ES-I3 (cell line): ENCODE data around the gene RIPOR3.
"Not testable (repeated sequence)": the region's sequence is repeated elsewhere in the genome, so short reads cannot be mapped to it uniquely, and the experiment has no call there.

Experiments
- H3K36me3 ChIP-seq: 2 replicates; pipeline ENCODE4 v1.6.1; 2013; ENCODE audit warnings: mild to moderate bottlenecking, low read length, control low read depth, moderate library complexity; ENCODE audit not compliant: insufficient read depth
- H3K4me1 ChIP-seq: 2 replicates; pipeline ENCODE4 v1.6.1; 2013; ENCODE audit warnings: mild to moderate bottlenecking, control low read depth, low read length; ENCODE audit not compliant: insufficient read depth
- H3K9ac ChIP-seq: 2 replicates; pipeline ENCODE4 v1.6.1; 2013; ENCODE audit warnings: low read depth, mild to moderate bottlenecking, low read length, moderate library complexity
- H3K9me3 ChIP-seq: 2 replicates; pipeline ENCODE4 v1.6.1; 2013; ENCODE audit warnings: mild to moderate bottlenecking, low read length, moderate library complexity; ENCODE audit not compliant: control insufficient read depth, insufficient read depth

The RIPOR3 gene

DNA sequence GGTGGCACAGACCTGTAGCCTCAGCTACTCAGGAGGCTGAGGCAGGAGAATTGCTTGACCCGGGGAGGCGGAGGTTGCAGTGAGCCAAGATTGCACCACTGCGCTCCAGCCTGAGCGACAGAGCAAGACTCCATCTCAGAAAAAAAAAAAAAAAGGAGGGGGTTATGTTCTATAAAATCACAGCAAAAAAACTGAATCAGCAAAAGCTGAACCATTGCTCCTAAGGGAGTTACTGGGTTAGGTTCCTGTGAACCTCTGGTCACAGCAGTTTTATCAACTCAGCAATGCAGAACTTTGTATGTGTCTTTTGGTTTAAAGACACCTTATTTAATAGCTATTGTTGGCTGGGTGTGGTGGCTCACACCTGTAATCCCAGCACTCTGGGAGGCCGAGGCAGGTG is 92.6 kb downstream of the RIPOR3 start:
- not testable (repeated sequence) for H3K36me3 ChIP-seq, H3K9ac ChIP-seq, H3K9me3 ChIP-seq
- peaks cover 13% of the 10 kb centered on the region; the same call in 1 of the 2 replicates for H3K4me1 ChIP-seq

DNA sequence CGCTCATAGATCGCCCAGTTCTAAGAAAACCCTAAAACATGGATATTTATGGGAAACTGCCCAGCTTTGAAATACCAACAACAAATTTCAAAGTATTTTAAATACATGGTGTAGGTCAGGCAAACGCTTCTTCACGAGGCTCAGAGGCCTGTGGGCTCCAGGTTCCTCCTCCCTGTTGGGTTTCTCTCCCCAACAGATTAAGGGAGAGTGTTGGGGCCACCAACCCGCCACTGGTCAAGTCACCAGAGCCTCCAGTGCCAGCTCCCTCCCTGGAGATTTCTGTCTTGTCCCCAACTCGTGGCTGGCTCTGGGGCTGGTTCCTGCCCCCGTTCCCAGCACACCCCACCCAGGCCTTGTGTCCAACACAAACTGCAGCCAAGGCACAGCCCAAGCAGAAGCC is 93.3 kb downstream of the RIPOR3 start:
- no peaks in the 10 kb centered on the region for H3K36me3 ChIP-seq
- H3K4me1 ChIP-seq, result peaks cover 13% of the 10 kb centered on the region; the same call in 1 of the 2 replicates
- no peaks in the 10 kb centered on the region for H3K9me3 ChIP-seq
- no peak overlapping the region for H3K9ac ChIP-seq

DNA sequence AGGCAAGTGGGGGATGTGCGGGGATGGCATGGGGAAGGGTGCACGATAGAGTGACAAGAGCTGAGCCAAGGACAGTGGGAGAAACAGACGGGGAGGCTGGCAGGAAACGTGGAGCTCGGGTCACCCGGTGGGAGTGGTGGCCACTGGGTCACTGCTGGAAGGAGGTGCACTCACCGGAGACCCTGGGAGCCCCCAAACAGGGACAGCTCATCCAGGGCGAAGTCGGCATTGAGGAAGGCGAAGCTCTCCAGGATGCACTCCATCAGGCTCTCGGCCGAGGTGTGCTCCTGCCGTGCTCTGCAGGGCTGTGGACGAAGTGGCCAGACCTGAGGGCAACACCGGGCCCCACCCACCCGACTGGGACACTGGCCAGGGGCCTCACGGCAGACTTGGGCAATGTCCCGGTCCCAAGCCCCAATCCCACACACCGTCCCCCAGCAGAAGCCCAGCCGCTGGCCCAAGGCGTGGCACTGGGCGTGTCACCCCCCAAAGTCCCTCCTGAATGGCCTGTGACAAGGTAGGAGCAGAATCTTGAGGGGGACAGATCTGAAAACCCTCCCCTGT is 93.9 kb downstream of the RIPOR3 start:
- no peak overlapping the region for H3K9ac ChIP-seq
- no peaks in the 10 kb centered on the region for H3K9me3 ChIP-seq
- no peaks in the 10 kb centered on the region for H3K36me3 ChIP-seq
- H3K4me1 ChIP-seq, result peaks cover 13% of the 10 kb centered on the region; the same call in 1 of the 2 replicates

DNA sequence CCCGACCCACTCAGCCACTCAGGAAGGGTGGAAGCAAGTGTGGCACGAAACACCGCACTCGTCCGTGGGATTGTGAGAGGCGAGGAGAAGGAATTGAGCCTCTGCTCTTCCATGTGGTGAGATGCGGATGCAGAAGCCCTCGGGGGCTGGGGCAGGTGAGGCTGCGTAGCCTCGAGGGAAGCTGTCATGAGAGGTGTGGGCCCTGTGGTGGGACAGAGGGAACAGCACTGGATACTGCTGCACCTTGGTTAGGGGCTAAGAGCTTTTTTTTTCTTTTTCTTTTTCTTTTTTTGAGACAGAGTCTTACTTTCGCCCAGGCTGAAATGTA is 94.7 kb downstream of the RIPOR3 start:
- H3K36me3 ChIP-seq, result no peaks in the 10 kb centered on the region
- H3K4me1 ChIP-seq, result peaks cover 13% of the 10 kb centered on the region; the same call in 1 of the 2 replicates
- no peaks in the 10 kb centered on the region for H3K9me3 ChIP-seq
- H3K9ac ChIP-seq, result no peak overlapping the region

DNA sequence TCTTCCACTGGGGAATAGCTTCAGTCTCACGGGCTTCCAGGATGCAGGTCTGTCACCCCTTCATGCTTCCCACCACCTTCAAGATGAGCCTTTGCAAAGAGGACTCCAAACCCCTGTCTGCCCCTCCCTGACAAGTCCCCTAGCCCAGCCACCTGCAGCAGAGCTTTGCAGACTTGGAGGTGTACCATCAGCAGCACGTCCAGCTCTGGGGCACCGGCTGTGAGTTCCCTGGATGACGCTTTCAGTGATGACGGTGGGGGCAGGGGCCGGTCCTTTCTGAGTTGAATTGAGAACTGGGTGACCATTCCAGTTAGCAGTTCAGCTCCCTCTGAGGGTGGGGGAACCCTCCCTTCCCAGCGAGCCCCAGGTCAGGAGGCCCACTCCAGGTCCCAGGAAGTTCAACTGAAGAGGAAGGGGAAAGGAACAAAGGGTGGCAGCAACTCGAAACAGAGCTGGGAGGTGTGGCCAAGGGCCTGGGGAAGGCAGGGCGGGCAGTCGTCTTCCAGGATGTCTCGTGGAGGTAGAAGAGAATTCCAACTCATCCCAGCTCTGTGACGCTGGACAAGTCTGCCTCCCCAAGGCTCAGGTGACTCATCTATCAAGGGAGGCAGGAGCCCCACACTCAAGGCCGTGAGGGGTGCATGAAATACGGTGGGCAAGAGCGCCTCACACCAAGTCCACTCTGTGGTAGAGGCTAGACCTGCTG is 95.2 kb downstream of the RIPOR3 start:
- Histone ChIP-seq H3K4me1 (peaks cover 13% of the 10 kb centered on the region; the same call in 1 of the 2 replicates), H3K9me3 (no peaks in the 10 kb centered on the region), H3K36me3 (no peaks in the 10 kb centered on the region), H3K9ac (no peak overlapping the region)

DNA sequence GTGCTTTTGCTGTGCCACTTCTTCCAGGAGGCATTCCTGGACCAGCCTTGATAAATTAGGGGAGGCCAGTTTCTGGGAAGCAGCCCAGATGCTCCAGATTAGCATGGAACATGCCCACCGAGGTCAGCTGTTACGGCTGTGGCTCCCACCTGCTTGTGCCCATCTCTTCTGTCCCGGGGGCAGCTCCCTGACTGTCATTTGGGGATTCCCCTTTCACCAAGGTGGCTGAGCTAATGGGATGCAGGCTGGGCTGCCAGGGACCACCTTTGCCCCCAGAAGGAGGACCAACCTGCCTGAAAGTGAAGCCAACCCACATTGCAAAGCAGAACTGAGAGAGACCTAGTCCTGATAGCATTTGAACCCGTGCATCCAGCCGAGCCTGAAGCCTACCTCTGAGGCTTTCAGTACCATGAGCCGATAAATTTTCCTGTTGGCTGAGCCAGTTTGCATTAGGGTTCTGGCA is 95.9 kb downstream of the RIPOR3 start:
- Histone ChIP-seq H3K9me3 (no peaks in the 10 kb centered on the region), H3K36me3 (no peaks in the 10 kb centered on the region), H3K4me1 (peaks cover 13% of the 10 kb centered on the region; the same call in 1 of the 2 replicates), H3K9ac (no peak overlapping the region)

DNA sequence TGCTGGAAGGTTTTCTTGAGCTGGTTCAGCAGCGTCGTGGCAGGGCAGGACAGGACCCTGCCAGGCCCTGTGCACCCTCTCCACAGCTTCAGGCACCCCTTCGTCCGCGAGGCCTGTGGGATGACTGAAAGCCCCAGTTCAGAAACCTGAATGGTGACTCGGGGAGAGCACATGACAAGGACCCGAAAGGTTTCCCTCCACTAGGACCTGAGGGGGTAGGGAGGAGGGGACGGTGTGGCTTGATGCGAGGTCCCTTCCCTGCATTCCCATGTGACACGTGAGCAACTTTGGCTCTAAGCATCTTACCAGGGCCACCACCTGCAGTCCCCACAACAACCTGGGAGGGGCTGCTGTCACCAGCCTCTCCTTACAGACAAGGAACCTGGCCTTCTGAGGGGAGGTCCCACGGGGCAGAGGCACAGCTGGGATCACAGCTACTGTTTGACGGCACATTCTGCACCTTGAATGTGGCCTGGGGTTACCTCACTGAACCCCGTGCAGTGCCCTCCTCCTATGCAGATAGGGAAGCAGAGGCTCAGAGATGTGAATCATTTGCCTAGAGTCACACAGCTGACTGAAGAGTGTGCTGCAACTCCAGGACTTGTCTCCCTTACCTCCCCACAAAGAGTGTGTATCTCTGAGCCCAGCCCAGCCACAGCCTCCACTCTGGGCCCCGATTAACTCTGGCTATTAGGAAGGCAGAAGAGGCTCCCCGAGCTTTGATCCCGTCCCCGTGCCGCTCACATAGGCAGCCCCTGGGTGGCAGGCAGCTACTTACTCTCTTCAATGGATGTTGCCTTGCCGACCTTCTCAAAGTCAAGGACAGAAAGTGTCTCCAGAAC is 96.5 kb downstream of the RIPOR3 start:
- Histone ChIP-seq H3K9me3 (no peaks in the 10 kb centered on the region), H3K9ac (no peak overlapping the region), H3K4me1 (peaks cover 13% of the 10 kb centered on the region; the same call in 1 of the 2 replicates), H3K36me3 (no peaks in the 10 kb centered on the region; the same call in 1 of the 2 replicates)

DNA sequence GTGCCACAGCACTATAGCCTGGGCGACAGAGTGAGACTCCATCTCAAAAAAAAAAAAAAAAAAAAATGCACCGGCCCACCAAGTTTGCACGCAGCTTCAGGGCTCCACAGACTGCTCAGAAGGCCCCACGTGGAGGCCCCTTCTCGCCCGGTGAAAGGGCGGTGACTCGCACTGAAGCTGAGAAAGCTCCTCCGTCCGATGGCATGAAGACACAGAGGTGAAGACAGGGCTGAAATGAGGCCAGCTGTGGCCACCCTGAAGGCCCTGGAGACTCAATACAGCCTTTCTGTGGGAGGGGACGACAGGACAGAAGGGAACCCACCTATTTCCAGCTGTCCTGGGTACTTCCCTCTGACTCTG is 97.1 kb downstream of the RIPOR3 start:
- Histone ChIP-seq H3K36me3 (no peaks in the 10 kb centered on the region; the same call in 1 of the 2 replicates), H3K9me3 (no peaks in the 10 kb centered on the region), H3K9ac (no peak overlapping the region), H3K4me1 (peaks cover 13% of the 10 kb centered on the region; the same call in 1 of the 2 replicates)

DNA sequence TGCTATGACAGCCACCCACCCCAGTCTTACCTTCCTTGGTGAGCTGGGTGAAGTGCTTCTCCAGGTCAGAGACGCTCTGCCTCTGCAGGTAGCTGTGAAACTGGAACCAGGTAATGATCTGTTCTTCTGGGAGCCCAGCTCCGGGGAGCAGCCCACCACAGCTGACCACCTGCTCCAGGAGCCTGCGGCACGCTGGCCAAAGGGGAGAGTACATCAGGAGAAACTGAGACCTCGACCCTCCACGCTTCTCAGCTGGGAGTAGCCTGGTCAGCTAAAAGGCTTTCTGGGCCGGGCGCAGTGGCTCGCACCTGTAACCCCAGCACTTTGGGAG is 98.4 kb downstream of the RIPOR3 start:
- H3K4me1 ChIP-seq, result peaks cover 13% of the 10 kb centered on the region; the same call in 1 of the 2 replicates
- H3K9me3 ChIP-seq, result no peaks in the 10 kb centered on the region
- no peaks in the 10 kb centered on the region; the same call in 1 of the 2 replicates for H3K36me3 ChIP-seq
- no peak overlapping the region for H3K9ac ChIP-seq

DNA sequence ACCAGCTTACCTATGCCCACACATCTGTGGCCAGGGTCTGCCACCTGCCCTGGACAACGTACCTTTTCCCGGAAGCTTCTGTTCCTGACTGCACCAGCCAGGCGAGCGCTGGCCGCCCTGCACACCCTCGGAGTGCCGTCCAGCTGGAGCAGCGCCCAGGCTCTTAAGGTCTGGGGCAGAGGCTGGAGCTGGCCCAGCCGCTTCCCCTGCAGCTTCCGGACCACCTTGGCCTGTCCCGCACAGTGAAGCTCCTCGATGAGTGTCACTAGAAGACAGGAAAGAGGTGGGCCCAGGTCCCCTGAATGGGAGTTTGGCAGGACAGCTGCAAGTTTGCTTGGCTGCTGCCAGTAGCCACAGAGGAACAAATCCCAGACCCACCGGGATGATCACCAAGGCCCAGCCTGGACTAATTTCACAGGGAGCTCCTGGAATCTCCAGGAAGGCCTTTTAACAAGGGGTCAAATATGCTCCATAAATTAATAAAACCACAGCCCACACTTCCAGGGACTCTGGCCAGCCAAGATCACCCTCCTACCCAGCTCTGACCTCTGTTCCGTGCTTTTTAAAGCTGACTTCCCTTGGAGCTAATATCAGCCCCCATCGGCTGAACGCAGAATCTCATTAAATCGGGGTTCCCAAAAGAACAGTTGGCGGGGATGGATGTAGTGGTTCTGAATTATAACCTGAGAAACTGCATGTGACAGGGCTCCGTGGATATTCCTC is 98.9 kb downstream of the RIPOR3 start:
- no peak overlapping the region for H3K9ac ChIP-seq
- peaks cover 13% of the 10 kb centered on the region; the same call in 1 of the 2 replicates for H3K4me1 ChIP-seq
- no peaks in the 10 kb centered on the region for H3K9me3 ChIP-seq
- no peaks in the 10 kb centered on the region; the same call in 1 of the 2 replicates for H3K36me3 ChIP-seq

DNA sequence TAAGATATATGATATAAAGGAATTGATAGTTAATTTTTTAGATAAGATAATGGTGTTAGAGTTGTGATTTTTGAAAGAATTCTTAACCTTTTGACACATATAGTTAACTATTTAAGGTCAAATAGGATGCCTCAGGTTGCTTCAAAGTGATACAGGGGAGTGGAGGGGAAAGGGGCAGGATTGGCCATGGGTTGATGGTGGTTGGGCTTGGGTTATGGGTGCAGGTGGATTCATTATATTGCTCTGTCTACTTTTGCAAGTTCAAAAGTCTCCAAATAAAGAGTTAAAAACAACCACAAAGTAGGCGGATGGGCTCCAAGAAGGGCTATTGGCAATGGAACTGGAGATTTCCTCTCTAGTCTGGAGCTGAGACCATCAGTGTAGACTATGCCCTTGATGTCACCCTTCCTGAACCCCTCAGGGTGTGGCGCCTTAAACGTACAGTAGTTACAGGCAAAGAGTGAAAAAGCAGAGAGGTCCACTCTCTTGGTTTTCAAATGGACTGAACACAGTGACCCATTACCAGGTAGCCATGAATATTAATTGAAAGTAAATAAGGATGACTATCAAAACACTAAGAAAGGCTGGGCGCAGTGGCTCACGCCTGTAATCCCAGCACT is 100.0 kb downstream of the RIPOR3 start:
- Histone ChIP-seq H3K9ac (no peak overlapping the region), H3K36me3 (no peaks in the 10 kb centered on the region; the same call in 1 of the 2 replicates), H3K9me3 (no peaks in the 10 kb centered on the region), H3K4me1 (peaks cover 9% of the 10 kb centered on the region; the same call in 1 of the 2 replicates)

DNA sequence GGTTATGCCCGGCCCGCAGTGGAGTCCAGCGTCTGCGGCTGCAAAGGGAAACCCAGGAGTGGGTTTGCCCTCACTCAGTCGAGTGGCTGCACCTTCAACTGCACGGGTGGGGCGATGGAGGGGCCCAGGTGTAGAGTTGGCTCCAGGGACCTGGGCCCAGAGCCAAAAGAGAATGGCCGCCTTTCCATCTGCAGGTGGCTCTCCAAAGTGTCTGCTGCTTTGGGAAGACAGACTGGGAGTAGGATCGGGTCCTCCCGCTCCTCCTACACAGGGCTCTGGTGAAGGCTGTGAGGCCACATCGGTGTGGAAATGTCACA is 101.0 kb downstream of the RIPOR3 start:
- no peaks in the 10 kb centered on the region for H3K9me3 ChIP-seq
- H3K4me1 ChIP-seq, result no peaks in the 10 kb centered on the region; the same call in 1 of the 2 replicates
- no peak overlapping the region for H3K9ac ChIP-seq
- H3K36me3 ChIP-seq, result no peaks in the 10 kb centered on the region; the same call in 1 of the 2 replicates

DNA sequence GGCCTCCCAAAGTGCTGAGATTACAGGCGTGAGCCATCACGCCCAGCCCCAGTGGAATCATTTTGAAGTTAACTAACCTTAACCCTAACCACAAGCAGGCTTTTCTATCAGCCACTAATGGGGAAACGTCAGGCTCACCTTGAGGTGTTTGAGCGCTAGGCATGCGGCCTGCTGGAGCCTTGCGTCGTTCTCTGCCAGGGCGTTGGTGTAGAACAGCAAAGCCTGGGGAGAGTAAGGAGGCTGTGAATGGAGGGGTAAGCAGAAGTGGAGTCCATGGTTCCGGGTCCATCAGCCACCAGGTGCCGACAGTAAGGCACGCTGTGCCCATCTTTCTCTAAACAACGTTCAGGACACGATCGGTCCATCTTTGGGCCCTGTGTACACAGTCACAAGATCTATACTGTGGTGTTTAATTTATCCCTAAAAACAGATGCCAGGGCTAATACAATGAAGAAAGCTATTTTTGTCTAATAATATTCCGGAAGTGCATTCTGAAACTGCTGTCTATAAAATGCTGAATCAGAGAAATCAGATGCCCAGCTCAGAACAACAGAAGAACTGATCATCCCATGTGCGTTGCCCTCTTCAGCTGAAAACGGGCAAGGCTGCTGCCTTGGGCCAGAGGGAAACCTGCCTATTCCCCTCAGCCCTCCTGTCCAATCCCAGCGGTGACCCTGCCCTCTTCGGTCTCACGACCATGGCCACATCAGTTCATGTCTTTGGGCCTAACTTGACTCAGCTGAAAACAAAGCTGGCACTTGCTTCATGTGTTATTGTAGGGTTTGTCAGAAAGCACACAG is 101.6 kb downstream of the RIPOR3 start:
- no peaks in the 10 kb centered on the region for H3K9me3 ChIP-seq
- no peaks in the 10 kb centered on the region; the same call in 1 of the 2 replicates for H3K36me3 ChIP-seq
- H3K4me1 ChIP-seq, result no peaks in the 10 kb centered on the region; the same call in 1 of the 2 replicates
- H3K9ac ChIP-seq, result no peak overlapping the region
